Activated CD8-positive, alpha-beta memory T cell treated with anti-CD3 and anti-CD28 coated beads, Interleukin-2, amount 50 U/mL, for 4 hours (primary cell): ENCODE data around the gene RAPGEF3.

Experiments used
- DNase-seq: peaks from one replicate; pipeline ENCODE4 v3.0.0-alpha.2; 2020

The RAPGEF3 gene

GRCh38 chr12:47776471-47777143, 17.9 kb upstream of the RAPGEF3 start:
- DNase-seq = no peak

- no peak for DNase-seq
These were observed 16.6 kb upstream of the RAPGEF3 start for GRCh38 chr12:47775100-47775911.

GRCh38 chr12:47774663-47775062, 16.0 kb upstream of the RAPGEF3 start:
- no peak for DNase-seq

GRCh38 chr12:47773858-47774580, 15.3 kb upstream of the RAPGEF3 start:
- DNase-seq = no peak

- peak; percentile 75 for DNase-seq
These were observed 14.6 kb upstream of the RAPGEF3 start, which contains the start of gene SLC48A1 for GRCh38 chr12:47773062-47773857. SLC48A1 (plus strand) TSS chr12:47773238; CDS start chr12:47773305, 67 bp downstream.

- no peak for DNase-seq
These were observed 14.0 kb upstream of the RAPGEF3 start for GRCh38 chr12:47772738-47773061.

- DNase-seq = no peak
These were observed 13.5 kb upstream of the RAPGEF3 start for GRCh38 chr12:47772094-47772660.

- DNase-seq = no peak
These were observed 12.6 kb upstream of the RAPGEF3 start for GRCh38 chr12:47771304-47771703.

- no peak for DNase-seq
These were observed 11.5 kb upstream of the RAPGEF3 start for GRCh38 chr12:47770086-47770726.

- no peak for DNase-seq
These were observed 10.8 kb upstream of the RAPGEF3 start for GRCh38 chr12:47769234-47770085.

- DNase-seq = no peak
These were observed 9.7 kb upstream of the RAPGEF3 start for GRCh38 chr12:47768323-47768811.

GRCh38 chr12:47767216-47767724, 8.6 kb upstream of the RAPGEF3 start:
- peak; percentile 74 for DNase-seq

- DNase-seq = no peak
These were observed 8.0 kb upstream of the RAPGEF3 start for GRCh38 chr12:47766502-47767215.

- no peak for DNase-seq
These were observed 5.0 kb upstream of the RAPGEF3 start for GRCh38 chr12:47763481-47764346.

GRCh38 chr12:47762850-47763465, 4.3 kb upstream of the RAPGEF3 start:
- no peak for DNase-seq

- DNase-seq = no peak
These were observed 171 bp downstream of the RAPGEF3 start for GRCh38 chr12:47758584-47758833.

- no peak for DNase-seq
These were observed 668 bp downstream of the RAPGEF3 start for GRCh38 chr12:47757840-47758583.

- no peak for DNase-seq
These were observed 1.3 kb downstream of the RAPGEF3 start for GRCh38 chr12:47757364-47757839.
